Measurements from ENCODE around the gene GPR132. TPM values are rescaled to one million over a fixed set of nuclear protein-coding genes. Genes with fewer than 3 reads are reported as not detected.

Gene GPR132
- total and polyA plus RNA-seq, 10 of the 15 experiments (the other 5 are each of a cell fraction or from before 2014, with no cell fraction given) = 1.9 to 49.3 (median 20.4) TPM

DNA sequence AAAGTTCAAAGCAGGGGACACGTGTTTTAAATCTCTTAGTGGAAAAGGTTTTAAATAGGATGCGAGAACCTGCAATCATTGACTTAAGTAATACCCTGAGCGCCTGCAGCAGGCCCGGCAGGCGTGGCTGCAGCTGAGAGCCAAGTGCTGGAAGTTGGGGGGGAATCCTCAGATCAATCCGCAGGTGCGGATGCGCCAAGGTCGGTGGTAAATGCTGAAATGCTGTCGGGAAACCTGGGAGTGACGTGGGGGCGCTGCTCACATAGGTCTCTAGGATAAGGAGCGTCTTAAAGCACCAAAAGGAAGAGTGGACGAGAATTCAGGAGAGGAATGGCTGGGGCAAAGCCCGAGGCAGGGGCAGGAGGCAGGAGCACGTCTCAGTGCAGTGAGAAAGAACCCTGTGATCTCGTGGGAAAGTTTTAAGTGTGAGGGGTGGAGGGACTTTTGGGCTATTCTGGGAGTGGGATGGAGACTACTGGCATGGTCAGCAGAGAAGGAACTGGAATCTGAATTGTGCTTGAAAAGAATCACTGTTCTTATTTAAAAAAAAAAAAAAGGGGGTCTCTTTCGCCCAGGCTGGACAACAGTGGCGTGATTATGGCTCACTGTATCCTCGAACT is 43.5 kb downstream of the GPR132 start (continued):
- TF ChIP-seq, protein P1, sequence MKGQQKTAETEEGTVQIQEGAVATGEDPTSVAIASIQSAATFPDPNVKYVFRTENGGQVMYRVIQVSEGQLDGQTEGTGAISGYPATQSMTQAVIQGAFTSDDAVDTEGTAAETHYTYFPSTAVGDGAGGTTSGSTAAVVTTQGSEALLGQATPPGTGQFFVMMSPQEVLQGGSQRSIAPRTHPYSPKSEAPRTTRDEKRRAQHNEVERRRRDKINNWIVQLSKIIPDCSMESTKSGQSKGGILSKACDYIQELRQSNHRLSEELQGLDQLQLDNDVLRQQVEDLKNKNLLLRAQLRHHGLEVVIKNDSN (IDR thresholded peaks at IDR 0.05; ENCODE audit: borderline replicate concordance, extremely low read length, insufficient read depth, low read depth, low read length) = no peak
- TF ChIP-seq NFIC (IDR thresholded peaks at IDR 0.05; ENCODE audit: low read depth, low read length) (no peak), NR2C1 (IDR thresholded peaks at IDR 0.05) (no peak), JUND (IDR thresholded peaks at IDR 0.05; ENCODE audit: low read depth, low read length) (no peak), NBN (IDR thresholded peaks at IDR 0.05) (peak; percentile 64; the same call in 1 of the 2 replicates), TARDBP (IDR thresholded peaks at IDR 0.05; ENCODE audit: borderline replicate concordance) (no peak), FOS (IDR thresholded peaks at IDR 0.05; ENCODE audit: borderline replicate concordance, extremely low read depth, insufficient read length) (no peak), ZZZ3 (IDR thresholded peaks at IDR 0.05; ENCODE audit: control insufficient read depth, insufficient read length, low read depth) (no peak), ETV6 (conservative IDR thresholded peaks at IDR 0.05 in 1 of 2, IDR thresholded peaks at IDR 0.05 in 1 of 2; ENCODE audit: borderline replicate concordance in 1 of 2, low read depth in 1 of 2) (peak in 1 of 2 experiments; percentile 43; a peak in 1 of 4 replicates), YY1 (IDR thresholded peaks at IDR 0.05; ENCODE audit: low read depth, low read length) (no peak), NRF1 (conservative IDR thresholded peaks at IDR 0.05; ENCODE audit: low read depth, low read length) (no peak), CHD2 (IDR thresholded peaks at IDR 0.05; ENCODE audit: borderline replicate concordance, low read depth, low read length) (0 out of 2 replicates have a peak, but pooled peaks have one; percentile 29), CBX3 (IDR thresholded peaks at IDR 0.05; ENCODE audit: borderline replicate concordance, low read depth) (no peak), CREM (IDR thresholded peaks at IDR 0.05; ENCODE audit: low read depth) (peak; percentile 59), SPI1 (IDR thresholded peaks at IDR 0.05; ENCODE audit: borderline replicate concordance, insufficient read depth, low read depth, low read length) (no peak), TBL1XR1 (IDR thresholded peaks at IDR 0.05; ENCODE audit: low read depth, low read length) (no peak), EGR1 (IDR thresholded peaks at IDR 0.05; ENCODE audit: borderline replicate concordance in 1 of 2, low read depth in 2 of 2, low read length in 2 of 2) (no peak), TAF1 (IDR thresholded peaks at IDR 0.05; ENCODE audit: borderline replicate concordance, low read depth, low read length) (0 out of 2 replicates have a peak, but pooled peaks have one; percentile 41)
- TF ChIP-seq, protein P2, sequence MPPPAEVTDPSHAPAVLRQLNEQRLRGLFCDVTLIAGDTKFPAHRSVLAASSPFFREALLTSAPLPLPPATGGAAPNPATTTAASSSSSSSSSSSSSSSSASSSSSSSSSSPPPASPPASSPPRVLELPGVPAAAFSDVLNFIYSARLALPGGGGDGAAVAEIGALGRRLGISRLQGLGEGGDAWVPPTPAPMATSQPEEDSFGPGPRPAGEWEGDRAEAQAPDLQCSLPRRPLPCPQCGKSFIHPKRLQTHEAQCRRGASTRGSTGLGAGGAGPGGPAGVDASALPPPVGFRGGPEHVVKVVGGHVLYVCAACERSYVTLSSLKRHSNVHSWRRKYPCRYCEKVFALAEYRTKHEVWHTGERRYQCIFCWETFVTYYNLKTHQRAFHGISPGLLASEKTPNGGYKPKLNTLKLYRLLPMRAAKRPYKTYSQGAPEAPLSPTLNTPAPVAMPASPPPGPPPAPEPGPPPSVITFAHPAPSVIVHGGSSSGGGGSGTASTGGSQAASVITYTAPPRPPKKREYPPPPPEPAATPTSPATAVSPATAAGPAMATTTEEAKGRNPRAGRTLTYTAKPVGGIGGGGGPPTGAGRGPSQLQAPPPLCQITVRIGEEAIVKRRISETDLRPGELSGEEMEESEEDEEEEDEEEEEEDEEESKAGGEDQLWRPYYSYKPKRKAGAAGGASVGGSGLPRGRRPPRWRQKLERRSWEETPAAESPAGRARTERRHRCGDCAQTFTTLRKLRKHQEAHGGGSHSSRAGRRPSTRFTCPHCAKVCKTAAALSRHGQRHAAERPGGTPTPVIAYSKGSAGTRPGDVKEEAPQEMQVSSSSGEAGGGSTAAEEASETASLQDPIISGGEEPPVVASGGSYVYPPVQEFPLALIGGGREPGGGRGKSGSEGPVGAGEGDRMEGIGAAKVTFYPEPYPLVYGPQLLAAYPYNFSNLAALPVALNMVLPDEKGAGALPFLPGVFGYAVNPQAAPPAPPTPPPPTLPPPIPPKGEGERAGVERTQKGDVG (CRISPR knock-in tag; IDR thresholded peaks at IDR 0.05) = no peak
- TF ChIP-seq, protein P3, sequence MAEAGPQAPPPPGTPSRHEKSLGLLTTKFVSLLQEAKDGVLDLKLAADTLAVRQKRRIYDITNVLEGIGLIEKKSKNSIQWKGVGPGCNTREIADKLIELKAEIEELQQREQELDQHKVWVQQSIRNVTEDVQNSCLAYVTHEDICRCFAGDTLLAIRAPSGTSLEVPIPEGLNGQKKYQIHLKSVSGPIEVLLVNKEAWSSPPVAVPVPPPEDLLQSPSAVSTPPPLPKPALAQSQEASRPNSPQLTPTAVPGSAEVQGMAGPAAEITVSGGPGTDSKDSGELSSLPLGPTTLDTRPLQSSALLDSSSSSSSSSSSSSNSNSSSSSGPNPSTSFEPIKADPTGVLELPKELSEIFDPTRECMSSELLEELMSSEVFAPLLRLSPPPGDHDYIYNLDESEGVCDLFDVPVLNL (IDR thresholded peaks at IDR 0.05; ENCODE audit: low read depth, low read length) = no peak
- TF ChIP-seq, protein P4, sequence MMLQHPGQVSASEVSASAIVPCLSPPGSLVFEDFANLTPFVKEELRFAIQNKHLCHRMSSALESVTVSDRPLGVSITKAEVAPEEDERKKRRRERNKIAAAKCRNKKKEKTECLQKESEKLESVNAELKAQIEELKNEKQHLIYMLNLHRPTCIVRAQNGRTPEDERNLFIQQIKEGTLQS (IDR thresholded peaks at IDR 0.05; ENCODE audit: borderline replicate concordance, extremely low read depth, low read depth, low read length) = no peak
- TF ChIP-seq, protein P5, sequence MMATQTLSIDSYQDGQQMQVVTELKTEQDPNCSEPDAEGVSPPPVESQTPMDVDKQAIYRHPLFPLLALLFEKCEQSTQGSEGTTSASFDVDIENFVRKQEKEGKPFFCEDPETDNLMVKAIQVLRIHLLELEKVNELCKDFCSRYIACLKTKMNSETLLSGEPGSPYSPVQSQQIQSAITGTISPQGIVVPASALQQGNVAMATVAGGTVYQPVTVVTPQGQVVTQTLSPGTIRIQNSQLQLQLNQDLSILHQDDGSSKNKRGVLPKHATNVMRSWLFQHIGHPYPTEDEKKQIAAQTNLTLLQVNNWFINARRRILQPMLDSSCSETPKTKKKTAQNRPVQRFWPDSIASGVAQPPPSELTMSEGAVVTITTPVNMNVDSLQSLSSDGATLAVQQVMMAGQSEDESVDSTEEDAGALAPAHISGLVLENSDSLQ (IDR thresholded peaks at IDR 0.05) = peak; percentile 46
